Smooth muscle cell (in vitro differentiated cells): Measurements from ENCODE around the gene AXIN1. TPM values are rescaled to one million over a fixed set of nuclear protein-coding genes. Genes with fewer than 3 reads are reported as not detected.
A peak's percentile ranks its signal among the peaks of the same experiment; 100 is the strongest.

ENCODE experiments used
- DNase-seq: peaks from one replicate; lab custom pipeline; 2025; ENCODE audit not compliant: unreplicated experiment; lab: John Stamatoyannopoulos, UW
- H2AFZ ChIP-seq: fragments of 200-600 bp; sonication (generic); 2 replicates; pipeline ENCODE4 v1.6.0; 2016; ENCODE audit warnings: antibody characterized with exemption, low read depth, mild to moderate bottlenecking
- H3F3A ChIP-seq: fragments of 200-600 bp; sonication (generic); 2 replicates; pipeline ENCODE4 v1.6.0; 2017; ENCODE audit warnings: antibody characterized with exemption, low read depth
- H3K27ac ChIP-seq: fragments of 200-600 bp; sonication (generic); 2 replicates; pipeline ENCODE4 v1.5.1; 2016; ENCODE audit warnings: low read depth, mild to moderate bottlenecking
- H3K27me3 ChIP-seq: fragments of 200-600 bp; sonication (generic); 2 replicates; pipeline ENCODE4 v1.6.1; 2016; ENCODE audit warnings: low read depth, mild to moderate bottlenecking
- H3K36me3 ChIP-seq: fragments of 200-600 bp; sonication (generic); 2 replicates; pipeline ENCODE4 v1.5.1; 2016; ENCODE audit warnings: low read depth
- H3K4me1 ChIP-seq: fragments of 200-600 bp; sonication (generic); 2 replicates; pipeline ENCODE4 v1.5.1; 2016; ENCODE audit warnings: low read depth
- H3K4me2 ChIP-seq: fragments of 200-600 bp; sonication (generic); 2 replicates; pipeline ENCODE4 v1.6.0; 2016; ENCODE audit warnings: mild to moderate bottlenecking
- H3K4me3 ChIP-seq: fragments of 200-600 bp; sonication (generic); 2 replicates; pipeline ENCODE4 v1.5.1; 2016; ENCODE audit warnings: mild to moderate bottlenecking
- H3K79me2 ChIP-seq: fragments of 200-600 bp; sonication (generic); 2 replicates; pipeline ENCODE4 v1.6.0; 2016; ENCODE audit warnings: low read depth, mild to moderate bottlenecking
- H3K9ac ChIP-seq: fragments of 200-600 bp; sonication (generic); 2 replicates; pipeline ENCODE4 v1.6.0; 2016; ENCODE audit warnings: low read depth
- H3K9me3 ChIP-seq: fragments of 200-600 bp; sonication (generic); replicated peaks from 2 replicates; pipeline ENCODE4 v1.5.1; 2016; ENCODE audit warnings: low read depth
- H4K20me1 ChIP-seq: fragments of 200-600 bp; sonication (generic); 2 replicates; pipeline ENCODE4 v1.6.0; 2016; ENCODE audit warnings: low read depth
- WGBS: methylation state at CpG from one replicate; pipeline ENCODE4 v1.1.7; 2016; ENCODE audit warnings: low lambda C conversion rate; 5-methylcytosine and 5-hydroxymethylcytosine counted together
- polyA plus RNA-seq: library from polyadenylated mRNA; unstranded; fragments of >200 nt; fragmentation: Nextera tagmentation; extraction: Ambion mirVana; gene quantifications from 2 replicates; pipeline ENCODE4 v1.2.1, GENCODE V29; 2016
- total RNA-seq: library from RNA; depleted of rRNA; stranded (reverse); fragments of >200 nt; gene quantifications from 2 replicates; pipeline ENCODE4 v1.2.3, GENCODE V29; 2014
- TF ChIP-seq, protein P1 (sequence below): fragments of 200-600 bp; sonication (generic); IDR thresholded peaks from 2 replicates; pipeline ENCODE4 v1.5.1; 2017; ENCODE audit warnings: borderline replicate concordance, mild to moderate bottlenecking, antibody characterized with exemption; ENCODE audit not compliant: insufficient read depth, poor library complexity, severe bottlenecking

Gene AXIN1
- total and polyA plus RNA-seq, 2 experiments from 2014 or later: 13.0 to 15.0 TPM

GRCh38 chr16:281660-282255 is 70.8 kb downstream of the AXIN1 start:
- H3K27me3 ChIP-seq: peaks cover 28% of the 10 kb centered on the region
- H3K79me2 ChIP-seq: no peaks in the 10 kb centered on the region
- no peaks in the 10 kb centered on the region for H3K36me3 ChIP-seq
- no peak overlapping the region for H3K4me3 ChIP-seq
- no peak overlapping the region for H3K4me2 ChIP-seq
- no peak overlapping the region for H2AFZ ChIP-seq
- H3K4me1 ChIP-seq: no peaks in the 10 kb centered on the region
- no peaks in the 10 kb centered on the region for H3F3A ChIP-seq
- no peaks in the 10 kb centered on the region for H3K9me3 ChIP-seq
- no peak for DNase-seq
- H4K20me1 ChIP-seq: no peaks in the 10 kb centered on the region
- WGBS: 94% methylated on average over 25 of the region's 25 CpGs
- TF ChIP-seq, protein P1, sequence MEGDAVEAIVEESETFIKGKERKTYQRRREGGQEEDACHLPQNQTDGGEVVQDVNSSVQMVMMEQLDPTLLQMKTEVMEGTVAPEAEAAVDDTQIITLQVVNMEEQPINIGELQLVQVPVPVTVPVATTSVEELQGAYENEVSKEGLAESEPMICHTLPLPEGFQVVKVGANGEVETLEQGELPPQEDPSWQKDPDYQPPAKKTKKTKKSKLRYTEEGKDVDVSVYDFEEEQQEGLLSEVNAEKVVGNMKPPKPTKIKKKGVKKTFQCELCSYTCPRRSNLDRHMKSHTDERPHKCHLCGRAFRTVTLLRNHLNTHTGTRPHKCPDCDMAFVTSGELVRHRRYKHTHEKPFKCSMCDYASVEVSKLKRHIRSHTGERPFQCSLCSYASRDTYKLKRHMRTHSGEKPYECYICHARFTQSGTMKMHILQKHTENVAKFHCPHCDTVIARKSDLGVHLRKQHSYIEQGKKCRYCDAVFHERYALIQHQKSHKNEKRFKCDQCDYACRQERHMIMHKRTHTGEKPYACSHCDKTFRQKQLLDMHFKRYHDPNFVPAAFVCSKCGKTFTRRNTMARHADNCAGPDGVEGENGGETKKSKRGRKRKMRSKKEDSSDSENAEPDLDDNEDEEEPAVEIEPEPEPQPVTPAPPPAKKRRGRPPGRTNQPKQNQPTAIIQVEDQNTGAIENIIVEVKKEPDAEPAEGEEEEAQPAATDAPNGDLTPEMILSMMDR: no peak
- H3K9ac ChIP-seq: no peak overlapping the region
- H3K27ac ChIP-seq: no peak overlapping the region

DNA sequence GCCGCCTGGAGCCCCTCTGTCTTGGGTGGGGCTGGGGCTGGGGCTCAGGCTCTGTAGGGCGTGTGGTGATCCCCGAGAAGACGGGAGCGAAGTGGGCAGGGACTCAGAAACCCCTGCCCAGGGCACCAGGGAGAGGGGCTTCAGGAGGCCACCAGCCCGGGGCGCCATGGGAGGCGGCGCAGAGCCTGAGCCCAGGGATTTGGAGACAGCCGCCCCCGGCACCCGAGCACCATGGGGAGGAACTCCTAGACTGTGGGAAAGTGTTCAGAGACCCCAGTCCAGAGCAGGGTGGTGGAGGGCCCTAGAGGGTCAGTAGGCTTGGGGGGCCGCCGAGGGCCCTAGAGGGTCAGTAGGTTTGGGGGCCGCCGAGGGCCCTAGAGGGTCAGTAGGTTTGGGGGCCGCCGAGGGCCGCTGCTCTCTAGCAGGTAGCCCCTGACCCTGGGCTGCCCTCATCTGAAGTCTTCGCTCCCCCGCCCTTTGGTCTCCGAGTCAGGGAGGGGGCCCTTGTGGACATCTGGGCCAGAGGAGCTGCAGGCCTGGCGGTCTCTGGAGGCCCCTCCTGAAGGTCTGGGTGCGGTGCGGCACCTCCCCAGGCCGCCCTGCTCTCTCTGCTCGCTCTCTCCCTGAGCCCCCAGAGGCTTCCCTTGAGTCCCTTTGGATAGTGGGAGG is 71.4 kb downstream of the AXIN1 start:
- H3K4me1 ChIP-seq: no peaks in the 10 kb centered on the region
- no peaks in the 10 kb centered on the region for H3F3A ChIP-seq
- peaks cover 28% of the 10 kb centered on the region for H3K27me3 ChIP-seq
- H3K79me2 ChIP-seq: no peaks in the 10 kb centered on the region
- WGBS: 80% methylated on average over 16 of the region's 27 CpGs
- no peaks in the 10 kb centered on the region for H3K9me3 ChIP-seq
- H2AFZ ChIP-seq: no peak overlapping the region
- TF ChIP-seq, protein P1: no peak
- no peaks in the 10 kb centered on the region for H4K20me1 ChIP-seq
- no peak overlapping the region for H3K9ac ChIP-seq
- DNase-seq: no peak
- no peak overlapping the region for H3K27ac ChIP-seq
- H3K4me3 ChIP-seq: peak overlapping the region; percentile 52
- H3K4me2 ChIP-seq: peak overlapping the region; percentile 94
- no peaks in the 10 kb centered on the region for H3K36me3 ChIP-seq

DNA sequence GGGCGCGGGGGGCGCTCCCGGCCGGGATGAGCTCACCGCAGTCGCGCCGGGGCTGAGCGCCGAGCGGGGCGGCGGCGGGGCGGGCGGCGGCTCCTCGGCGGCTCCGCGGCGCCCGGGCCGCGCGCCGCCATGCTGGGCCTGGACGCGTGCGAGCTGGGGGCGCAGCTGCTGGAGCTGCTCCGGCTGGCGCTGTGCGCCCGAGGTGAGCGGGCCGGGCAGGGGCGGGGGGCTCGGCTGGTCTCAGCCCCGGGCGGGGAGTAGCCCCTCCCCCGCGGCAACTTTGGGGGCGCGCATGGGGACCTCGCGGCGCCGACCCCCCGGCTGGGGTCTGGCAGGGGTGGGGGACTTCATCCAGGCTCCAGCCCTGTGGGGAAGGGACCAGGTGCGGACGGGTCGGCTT is 72.0 kb downstream of the AXIN1 start, which contains the start of gene ARHGDIG:
Gene ARHGDIG, plus strand, starts transcription at position 40 of the 400 bp plus-strand sequence. Its CDS starts 90 bp downstream, at position 130.
- no CpG with 5 or more reads among the region's 54 CpGs for WGBS
- H3K27me3 ChIP-seq: peaks cover 28% of the 10 kb centered on the region
- no peak for DNase-seq
- H3K36me3 ChIP-seq: no peaks in the 10 kb centered on the region
- H3F3A ChIP-seq: no peaks in the 10 kb centered on the region
- H3K79me2 ChIP-seq: no peaks in the 10 kb centered on the region
- H3K4me2 ChIP-seq: peak within 1 kb of the TSS; percentile 94
- peak within 1 kb of the TSS; percentile 52 for H3K4me3 ChIP-seq
- H3K9me3 ChIP-seq: no peaks in the 10 kb centered on the region
- H3K4me1 ChIP-seq: no peaks in the 10 kb centered on the region
- no peak within 1 kb of the TSS for H3K27ac ChIP-seq
- no peak within 1 kb of the TSS for H3K9ac ChIP-seq
- TF ChIP-seq, protein P1: no peak
- H4K20me1 ChIP-seq: no peaks in the 10 kb centered on the region
- H2AFZ ChIP-seq: no peak within 1 kb of the TSS
